ENCODE results near the gene HDGFL2. TPM values are rescaled to one million over a fixed set of nuclear protein-coding genes. Genes with fewer than 3 reads are reported as not detected.

HDGFL2 gene
- total RNA-seq, 1 experiment from 2014 or later = 68.4 TPM

- in situ Hi-C loops (cut with HindIII; ENCODE audit: low pct_unique_long_range_greater_than_20kb, low sequenced_read_pairs) = no loop called here
- DNase-seq (ENCODE audit: low read depth) = no peak
These were observed 15.0 kb upstream of the HDGFL2 start for GRCh38 chr19:4456843-4457653.

GRCh38 chr19:4457654-4458395 is 14.3 kb upstream of the HDGFL2 start, which contains the start of gene UBXN6:
UBXN6 (minus strand) TSS chr19:4457794; CDS start chr19:4457697, 97 bp downstream.
- peak; percentile 97 for DNase-seq (ENCODE audit: low read depth)
- in situ Hi-C loops (cut with HindIII; ENCODE audit: low pct_unique_long_range_greater_than_20kb, low sequenced_read_pairs) = no loop called here

GRCh38 chr19:4464815-4465581 is 7.1 kb upstream of the HDGFL2 start:
- DNase-seq (ENCODE audit: low read depth) = no peak
- in situ Hi-C loops (cut with HindIII; ENCODE audit: low pct_unique_long_range_greater_than_20kb, low sequenced_read_pairs) = no loop called here

GRCh38 chr19:4467835-4468234 is 4.3 kb upstream of the HDGFL2 start:
- in situ Hi-C loops (cut with HindIII; ENCODE audit: low pct_unique_long_range_greater_than_20kb, low sequenced_read_pairs) = no loop called here
- no peak for DNase-seq (ENCODE audit: low read depth)

GRCh38 chr19:4471403-4472173 is 509 bp upstream of the HDGFL2 start:
- peak; percentile 100 for DNase-seq (ENCODE audit: low read depth)
- in situ Hi-C loops (cut with HindIII; ENCODE audit: low pct_unique_long_range_greater_than_20kb, low sequenced_read_pairs) = no loop called here

GRCh38 chr19:4473011-4473762 is 1.1 kb downstream of the HDGFL2 start:
- in situ Hi-C loops (cut with HindIII; ENCODE audit: low pct_unique_long_range_greater_than_20kb, low sequenced_read_pairs) = no loop called here
- no peak for DNase-seq (ENCODE audit: low read depth)

- no peak for DNase-seq (ENCODE audit: low read depth)
- in situ Hi-C loops (cut with HindIII; ENCODE audit: low pct_unique_long_range_greater_than_20kb, low sequenced_read_pairs) = no loop called here
These were observed 1.8 kb downstream of the HDGFL2 start for GRCh38 chr19:4473763-4474513.

GRCh38 chr19:4474514-4475022 is 2.5 kb downstream of the HDGFL2 start:
- no peak for DNase-seq (ENCODE audit: low read depth)
- in situ Hi-C loops (cut with HindIII; ENCODE audit: low pct_unique_long_range_greater_than_20kb, low sequenced_read_pairs) = no loop called here

GRCh38 chr19:4477034-4477801 is 5.1 kb downstream of the HDGFL2 start:
- DNase-seq (ENCODE audit: low read depth) = no peak
- in situ Hi-C loops (cut with HindIII; ENCODE audit: low pct_unique_long_range_greater_than_20kb, low sequenced_read_pairs) = no loop called here

- no peak for DNase-seq (ENCODE audit: low read depth)
- in situ Hi-C loops (cut with HindIII; ENCODE audit: low pct_unique_long_range_greater_than_20kb, low sequenced_read_pairs) = no loop called here
These were observed 10.7 kb downstream of the HDGFL2 start for GRCh38 chr19:4482721-4483364.

- no peak for DNase-seq (ENCODE audit: low read depth)
- in situ Hi-C loops (cut with HindIII; ENCODE audit: low pct_unique_long_range_greater_than_20kb, low sequenced_read_pairs) = no loop called here
These were observed 11.3 kb downstream of the HDGFL2 start for GRCh38 chr19:4483385-4483784.

- in situ Hi-C loops (cut with HindIII; ENCODE audit: low pct_unique_long_range_greater_than_20kb, low sequenced_read_pairs) = no loop called here
- DNase-seq (ENCODE audit: low read depth) = no peak
These were observed 15.5 kb downstream of the HDGFL2 start for GRCh38 chr19:4487572-4487971.

- in situ Hi-C loops (cut with HindIII; ENCODE audit: low pct_unique_long_range_greater_than_20kb, low sequenced_read_pairs) = no loop called here
- DNase-seq (ENCODE audit: low read depth) = no peak
These were observed 16.4 kb downstream of the HDGFL2 start for GRCh38 chr19:4488496-4488895.

GRCh38 chr19:4491446-4491845 is 19.3 kb downstream of the HDGFL2 start:
- DNase-seq (ENCODE audit: low read depth) = no peak

GRCh38 chr19:4492337-4493103 is 20.4 kb downstream of the HDGFL2 start:
- DNase-seq (ENCODE audit: low read depth) = no peak
- in situ Hi-C loops (cut with HindIII; ENCODE audit: low pct_unique_long_range_greater_than_20kb, low sequenced_read_pairs) = no loop called here

More at GRCh38 chr19:4491446-4491845, 19.3 kb downstream of the HDGFL2 start:
- in situ Hi-C loops (cut with HindIII; ENCODE audit: low pct_unique_long_range_greater_than_20kb, low sequenced_read_pairs) = no loop called here

Measured in Caki2 (cell line).